DND-41 (cell line): ENCODE results near the gene DHCR7.

Source experiments
- ATAC-seq: fragments of 200-7000 bp; cut with Tn5 transposase; 3 replicates; pipeline ENCODE4 v1.9.1; 2021; ENCODE audit warnings: low read depth; ENCODE audit not compliant: insufficient read depth
- DNase-seq: peaks from one replicate; pipeline ENCODE4 v3.0.0-alpha.2; 2020
- H2AFZ ChIP-seq: 2 replicates; pipeline ENCODE4 v1.6.0; 2012; ENCODE audit warnings: low read depth, low read length
- H3K27ac ChIP-seq: 2 replicates; pipeline ENCODE4 v1.5.1; 2012; ENCODE audit warnings: low read length, inconsistent platforms
- H3K27me3 ChIP-seq: fragments of 200-600 bp; sonication (generic); 2 replicates; pipeline ENCODE4 v1.6.0; 2012; ENCODE audit warnings: low read length, mild to moderate bottlenecking, inconsistent platforms; ENCODE audit not compliant: insufficient read depth, poor library complexity
- H3K36me3 ChIP-seq: 2 replicates; pipeline ENCODE4 v1.5.1; 2012; ENCODE audit warnings: low read length, inconsistent platforms; ENCODE audit not compliant: insufficient read depth
- H3K4me1 ChIP-seq: 2 replicates; pipeline ENCODE4 v1.5.1; 2012; ENCODE audit warnings: mild to moderate bottlenecking, low read length; ENCODE audit not compliant: insufficient read depth
- H3K4me2 ChIP-seq: 2 replicates; pipeline ENCODE4 v1.6.0; 2012; ENCODE audit warnings: mild to moderate bottlenecking, moderate library complexity, low read length, inconsistent platforms; ENCODE audit not compliant: insufficient read depth
- H3K4me3 ChIP-seq, 2 experiments: fragments of 200-600 bp in 1 of 2; shearing (Covaris generic) in 1 of 2; 2 replicates each; pipeline ENCODE4 v1.5.1; 2012 to 2016; ENCODE audit warnings: inconsistent platforms in 2 of 2, low read length in 2 of 2, mild to moderate bottlenecking in 2 of 2, low read depth in 1 of 2, moderate library complexity in 1 of 2
- H3K79me2 ChIP-seq: 2 replicates; pipeline ENCODE4 v1.6.0; 2012; ENCODE audit warnings: low read length, inconsistent platforms; ENCODE audit not compliant: insufficient read depth
- H3K9ac ChIP-seq: 2 replicates; pipeline ENCODE4 v1.6.0; 2012; ENCODE audit warnings: low read depth, mild to moderate bottlenecking, inconsistent platforms, low read length, moderate library complexity
- H3K9me3 ChIP-seq: 2 replicates; pipeline ENCODE4 v1.5.1; 2012; ENCODE audit warnings: low read length, moderate library complexity, mild to moderate bottlenecking, inconsistent platforms; ENCODE audit not compliant: insufficient read depth, severe bottlenecking
- H4K20me1 ChIP-seq: 2 replicates; pipeline ENCODE4 v1.6.0; 2012; ENCODE audit warnings: low read length; ENCODE audit not compliant: insufficient read depth
- CTCF ChIP-seq: IDR thresholded peaks from 2 replicates; pipeline ENCODE4 v1.5.1; 2012; ENCODE audit warnings: borderline replicate concordance, low read length, moderate library complexity, mild to moderate bottlenecking; ENCODE audit not compliant: poor library complexity, severe bottlenecking; ENCODE audit errors: extremely low read depth
- EZH2 ChIP-seq: IDR thresholded peaks from 3 replicates; pipeline ENCODE4 v1.6.1; 2012; ENCODE audit warnings: borderline replicate concordance, low read depth, mild to moderate bottlenecking, moderate library complexity, low read length, inconsistent platforms; ENCODE audit not compliant: severe bottlenecking

DHCR7 gene

GRCh38 chr11:71446150-71446549 is 2.0 kb downstream of the DHCR7 start:
- Histone ChIP-seq H4K20me1 (no peaks in the 10 kb centered on the region), H3K79me2 (peaks cover 40% of the 10 kb centered on the region), H3K27me3 (no peaks in the 10 kb centered on the region), H3K4me2 (no peak overlapping the region), H3K36me3 (peaks cover 62% of the 10 kb centered on the region), H3K9me3 (peaks cover 6% of the 10 kb centered on the region), H3K4me3 (no peak overlapping the region), H2AFZ (no peak overlapping the region), H3K27ac (no peak overlapping the region), H3K9ac (no peak overlapping the region), H3K4me1 (peaks cover 34% of the 10 kb centered on the region)
- TF ChIP-seq EZH2 (no peak), CTCF (no peak)
- no peak for ATAC-seq
- no peak for DNase-seq

- Histone ChIP-seq H3K36me3 (peaks cover 76% of the 10 kb centered on the region), H3K27ac (no peak overlapping the region), H2AFZ (no peak overlapping the region), H3K27me3 (no peaks in the 10 kb centered on the region), H3K79me2 (peaks cover 26% of the 10 kb centered on the region), H3K4me3 (no peak overlapping the region), H4K20me1 (no peaks in the 10 kb centered on the region), H3K4me2 (no peak overlapping the region), H3K9ac (no peak overlapping the region), H3K9me3 (peaks cover 6% of the 10 kb centered on the region), H3K4me1 (peaks cover 21% of the 10 kb centered on the region)
- ATAC-seq (no peak), DNase-seq (no peak)
- TF ChIP-seq EZH2: no peak
- TF ChIP-seq CTCF: no peak
Measured at GRCh38 chr11:71444811-71445210, 3.4 kb downstream of the DHCR7 start.

GRCh38 chr11:71443736-71444445 is 4.3 kb downstream of the DHCR7 start:
- Histone ChIP-seq H3K27ac (no peak overlapping the region), H3K4me3 (no peak overlapping the region), H2AFZ (no peak overlapping the region), H3K9ac (no peak overlapping the region), H3K4me2 (no peak overlapping the region), H3K36me3 (peaks cover 84% of the 10 kb centered on the region), H3K4me1 (peaks cover 14% of the 10 kb centered on the region), H3K9me3 (peaks cover 6% of the 10 kb centered on the region), H3K79me2 (peaks cover 17% of the 10 kb centered on the region), H3K27me3 (no peaks in the 10 kb centered on the region), H4K20me1 (no peaks in the 10 kb centered on the region)
- no peak for ATAC-seq
- DNase-seq: no peak
- no peak for TF ChIP-seq EZH2
- TF ChIP-seq CTCF: no peak
